Activated T-cell treated with anti-CD3 and anti-CD28 coated beads for 24 hours (primary cell): Measurements from ENCODE around the gene DUS3L.

ENCODE experiments used
- DNase-seq: peaks from one replicate; pipeline ENCODE4 v3.0.0-alpha.2; 2020; ENCODE audit warnings: low read depth

The DUS3L gene, protein sequence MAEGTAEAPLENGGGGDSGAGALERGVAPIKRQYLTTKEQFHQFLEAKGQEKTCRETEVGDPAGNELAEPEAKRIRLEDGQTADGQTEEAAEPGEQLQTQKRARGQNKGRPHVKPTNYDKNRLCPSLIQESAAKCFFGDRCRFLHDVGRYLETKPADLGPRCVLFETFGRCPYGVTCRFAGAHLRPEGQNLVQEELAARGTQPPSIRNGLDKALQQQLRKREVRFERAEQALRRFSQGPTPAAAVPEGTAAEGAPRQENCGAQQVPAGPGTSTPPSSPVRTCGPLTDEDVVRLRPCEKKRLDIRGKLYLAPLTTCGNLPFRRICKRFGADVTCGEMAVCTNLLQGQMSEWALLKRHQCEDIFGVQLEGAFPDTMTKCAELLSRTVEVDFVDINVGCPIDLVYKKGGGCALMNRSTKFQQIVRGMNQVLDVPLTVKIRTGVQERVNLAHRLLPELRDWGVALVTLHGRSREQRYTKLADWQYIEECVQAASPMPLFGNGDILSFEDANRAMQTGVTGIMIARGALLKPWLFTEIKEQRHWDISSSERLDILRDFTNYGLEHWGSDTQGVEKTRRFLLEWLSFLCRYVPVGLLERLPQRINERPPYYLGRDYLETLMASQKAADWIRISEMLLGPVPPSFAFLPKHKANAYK

DNA sequence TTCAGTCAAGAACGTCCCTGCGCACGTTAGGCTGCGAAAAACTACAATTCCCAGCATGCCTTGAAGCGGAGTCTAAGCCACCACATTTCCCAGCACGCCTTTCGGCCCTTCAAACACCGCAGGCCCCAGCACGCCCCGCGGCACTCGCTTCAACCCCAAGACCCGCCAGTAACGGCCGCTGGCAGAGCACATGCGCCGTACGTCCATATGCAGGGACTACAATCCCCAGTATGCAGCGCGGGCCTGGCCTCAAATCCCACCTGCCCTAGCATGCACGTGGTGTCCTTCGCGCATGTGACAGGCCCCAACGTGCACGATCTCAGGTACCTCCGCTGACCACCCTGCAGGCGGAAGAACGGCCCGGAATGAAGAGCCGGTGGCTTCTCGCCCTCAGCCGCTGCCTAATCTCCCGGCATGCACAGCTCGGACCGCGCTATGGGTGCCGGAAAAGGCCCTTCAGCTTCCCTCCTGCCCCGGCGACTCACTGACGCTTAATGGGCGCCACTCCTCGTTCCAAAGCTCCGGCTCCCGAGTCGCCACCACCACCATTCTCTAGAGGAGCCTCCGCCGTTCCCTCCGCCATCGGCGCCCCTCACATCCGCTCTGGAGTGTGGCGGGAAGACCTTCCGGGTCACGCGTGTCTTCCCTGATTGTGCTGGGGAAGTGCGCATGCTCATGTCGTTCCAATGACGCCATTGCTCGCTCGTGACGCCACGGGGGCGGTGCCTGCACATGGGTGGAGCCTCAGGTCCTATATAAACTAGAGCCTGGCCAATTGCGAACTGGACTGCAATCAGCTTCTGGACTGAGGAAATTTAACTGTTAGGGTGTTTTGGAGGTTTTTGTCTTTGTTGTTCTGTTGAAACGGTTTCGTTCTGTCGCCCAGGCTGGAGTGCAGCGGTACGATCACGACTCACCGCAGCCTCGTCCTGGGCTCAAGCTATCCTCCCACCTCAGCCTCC lies at the start of gene DUS3L:
Gene DUS3L, minus strand, starts transcription at position 605 of the 962 bp plus-strand sequence. Its CDS starts 22 bp downstream, at position 583.
- DNase-seq, result peak; percentile 93

DNA sequence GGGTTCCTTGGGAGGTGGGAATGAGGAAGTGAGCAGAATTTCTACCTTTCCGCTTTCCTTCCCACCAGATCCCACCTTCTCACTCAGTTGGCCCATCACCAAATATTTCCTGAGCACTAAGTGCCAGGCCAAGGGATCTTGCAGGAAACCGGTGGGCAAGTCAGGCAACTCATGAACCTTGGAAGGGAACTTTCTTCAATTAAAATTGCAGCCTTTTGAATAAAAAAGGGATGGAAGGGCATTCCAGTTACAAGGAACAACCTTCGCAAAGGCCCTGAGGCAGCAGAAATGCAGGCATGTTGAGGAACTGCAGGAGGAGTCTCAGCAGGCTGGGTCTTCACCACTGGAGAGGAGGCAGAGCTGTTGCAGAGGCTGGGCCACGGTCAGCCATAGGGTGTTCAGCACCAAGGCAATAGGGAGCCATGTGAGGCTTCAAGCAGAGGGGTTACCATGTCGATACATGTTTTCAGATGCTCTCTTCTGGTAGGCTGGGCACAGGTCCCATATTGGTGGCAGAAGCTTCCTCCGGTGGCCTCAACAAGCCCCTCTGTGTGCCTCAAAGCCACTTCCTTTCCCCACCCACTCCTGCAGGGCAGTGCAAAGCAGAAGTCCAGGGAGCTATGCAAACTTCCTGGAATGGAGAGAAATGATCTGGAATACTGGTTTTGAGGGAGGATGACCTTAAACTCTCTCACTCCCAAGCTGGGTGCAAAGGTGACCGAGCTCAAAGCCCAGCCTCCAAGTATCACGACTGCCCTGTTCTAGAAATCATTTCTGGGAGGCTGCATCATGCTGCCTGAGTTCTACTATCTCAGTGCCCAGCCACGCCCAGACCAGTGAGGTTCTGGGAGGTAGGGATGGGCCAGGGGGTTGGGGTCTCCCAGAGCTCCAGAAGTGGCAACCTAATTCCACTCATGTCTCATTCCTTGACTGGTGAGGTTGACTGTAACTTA lies 48.4 kb upstream of the DUS3L start, which contains the start of gene FUT6:
Gene FUT6, minus strand, starts transcription at position 638 of the 953 bp plus-strand sequence. CDS start 7,135 bp downstream, outside the sequence.
- no peak for DNase-seq

DNA sequence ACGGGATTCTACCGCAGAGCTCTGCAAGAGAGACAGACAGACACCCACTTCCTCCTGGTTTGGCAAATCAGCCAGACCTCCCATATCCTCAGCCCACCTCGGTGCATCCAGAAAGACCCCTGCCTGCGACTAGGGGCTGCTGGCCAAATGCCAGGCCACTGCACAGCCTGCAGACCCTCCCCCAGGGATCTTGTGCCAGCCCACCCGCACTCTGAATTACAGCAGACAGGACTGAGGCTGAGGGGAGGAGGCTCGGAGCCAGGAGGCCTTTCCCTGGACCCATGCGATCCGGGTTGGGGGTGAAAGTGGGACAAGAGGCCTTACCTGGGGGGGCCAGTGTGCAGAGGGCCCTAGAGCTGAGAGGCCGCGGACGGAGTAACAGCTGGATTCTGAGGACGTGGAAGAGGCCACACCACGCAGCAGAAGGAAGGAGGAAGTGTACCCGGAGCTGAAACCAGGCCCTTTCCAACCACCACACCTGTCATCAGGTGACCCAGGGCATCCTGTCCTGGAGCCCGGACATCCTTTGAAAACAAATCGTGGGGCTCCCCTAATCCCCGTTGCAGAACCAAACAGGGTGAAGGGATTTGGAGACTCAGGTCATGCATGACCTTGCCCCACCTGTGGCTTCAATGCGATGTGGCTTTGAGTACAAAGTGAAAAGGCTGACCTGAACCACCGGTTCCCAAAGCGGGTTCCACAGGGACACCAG lies 47.5 kb upstream of the DUS3L start:
- no peak for DNase-seq

DNA sequence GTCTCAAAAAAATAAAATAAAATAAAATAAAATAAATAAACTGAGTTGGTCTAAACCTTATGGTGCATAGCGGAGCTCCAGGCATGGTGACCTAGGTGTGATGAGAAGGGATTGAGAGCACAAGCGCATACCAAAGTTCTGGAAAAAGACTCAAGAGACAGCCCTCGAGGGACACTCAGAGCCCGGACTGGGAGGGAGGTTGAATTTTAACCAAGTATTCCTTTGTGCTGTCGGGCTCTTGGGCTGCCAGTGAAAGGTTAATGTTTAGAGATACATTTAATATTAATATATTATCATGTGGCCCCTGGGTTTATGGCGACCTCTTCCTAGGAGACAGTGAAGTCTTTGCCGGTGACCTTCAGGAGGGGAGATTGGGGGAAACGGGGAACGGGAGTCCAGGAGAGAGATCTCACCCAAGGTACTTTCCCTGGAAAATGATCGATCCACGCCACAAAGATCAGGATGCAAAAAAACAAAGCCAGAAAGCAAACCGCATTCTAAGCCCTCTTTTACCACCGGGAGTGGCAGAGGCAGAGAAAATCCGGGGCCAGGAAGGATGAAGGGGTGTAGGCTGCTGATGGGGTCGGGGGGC lies 46.9 kb upstream of the DUS3L start:
- no peak for DNase-seq

DNA sequence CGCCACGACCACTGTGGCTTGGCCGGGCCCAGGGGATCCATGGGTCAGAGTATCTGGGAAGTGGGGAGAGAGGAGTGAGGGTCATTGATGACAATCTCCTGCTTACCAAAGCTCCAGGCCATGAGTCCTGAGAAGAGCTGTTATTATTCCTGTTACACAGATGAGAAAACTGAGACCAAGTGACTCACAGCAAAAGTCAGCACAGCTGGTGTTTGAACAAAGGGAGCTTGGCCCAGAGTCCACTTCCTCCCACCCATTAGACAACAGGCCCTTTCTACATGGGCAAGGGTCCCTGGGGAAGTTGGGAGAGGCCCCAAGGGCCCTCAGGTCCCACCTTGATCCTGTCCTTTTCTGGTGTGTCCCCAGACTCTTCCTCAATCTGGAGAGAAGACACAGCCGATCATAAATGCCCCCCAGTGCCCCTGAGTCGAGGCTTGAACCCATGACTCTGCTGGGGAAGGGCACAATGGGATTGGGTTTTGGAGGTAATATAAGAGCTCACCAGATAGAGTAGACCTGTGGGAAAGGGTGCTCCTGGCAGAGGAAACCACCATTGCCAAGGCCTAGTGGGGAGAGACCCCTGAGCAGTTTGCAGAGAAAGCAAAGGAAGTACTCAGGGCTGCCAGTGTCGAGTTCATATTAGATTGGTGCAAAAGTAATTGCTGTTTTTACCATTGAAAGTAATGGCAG lies 41.7 kb upstream of the DUS3L start:
- DNase-seq, result no peak

DNA sequence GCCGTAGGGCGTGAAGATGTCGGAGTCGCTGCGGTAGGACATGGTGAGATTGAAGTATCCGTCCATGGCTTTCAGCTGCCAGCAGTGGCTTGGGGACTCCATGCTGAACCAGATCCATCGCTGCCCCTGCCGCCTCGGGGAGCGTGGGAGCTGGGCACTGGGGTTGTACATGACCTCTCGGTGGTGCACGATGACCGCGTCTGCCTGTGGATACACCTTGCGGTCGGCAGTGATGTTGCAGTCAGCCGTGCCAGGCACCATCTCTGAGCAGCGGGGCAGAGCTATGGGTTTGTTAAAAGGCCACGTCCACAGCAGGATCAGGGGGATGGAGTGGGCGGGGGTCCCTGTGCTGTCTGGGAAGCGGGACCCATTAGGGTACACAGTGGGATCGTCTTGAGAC lies 41.1 kb upstream of the DUS3L start:
- DNase-seq, result no peak

DNA sequence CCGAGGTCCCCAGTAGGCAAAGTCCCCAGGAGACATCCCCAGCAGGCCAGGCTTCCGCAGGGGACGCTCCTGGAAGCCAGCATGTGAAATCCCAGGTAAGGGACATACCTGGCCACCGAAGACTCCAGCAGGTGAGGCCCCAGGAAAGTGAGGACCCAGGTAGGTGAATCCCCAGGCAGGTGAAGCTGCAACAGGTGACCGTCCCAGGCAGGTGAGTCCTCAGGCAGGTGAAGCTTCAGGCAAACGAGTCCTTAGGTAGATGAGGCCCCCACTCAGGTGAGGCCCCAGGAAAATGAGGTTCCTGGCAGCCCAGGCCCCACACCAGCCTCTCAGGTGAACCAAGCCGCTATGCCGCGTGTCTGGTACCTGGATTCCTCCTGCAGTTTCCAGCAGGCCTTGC lies 40.2 kb upstream of the DUS3L start:
- no peak for DNase-seq

DNA sequence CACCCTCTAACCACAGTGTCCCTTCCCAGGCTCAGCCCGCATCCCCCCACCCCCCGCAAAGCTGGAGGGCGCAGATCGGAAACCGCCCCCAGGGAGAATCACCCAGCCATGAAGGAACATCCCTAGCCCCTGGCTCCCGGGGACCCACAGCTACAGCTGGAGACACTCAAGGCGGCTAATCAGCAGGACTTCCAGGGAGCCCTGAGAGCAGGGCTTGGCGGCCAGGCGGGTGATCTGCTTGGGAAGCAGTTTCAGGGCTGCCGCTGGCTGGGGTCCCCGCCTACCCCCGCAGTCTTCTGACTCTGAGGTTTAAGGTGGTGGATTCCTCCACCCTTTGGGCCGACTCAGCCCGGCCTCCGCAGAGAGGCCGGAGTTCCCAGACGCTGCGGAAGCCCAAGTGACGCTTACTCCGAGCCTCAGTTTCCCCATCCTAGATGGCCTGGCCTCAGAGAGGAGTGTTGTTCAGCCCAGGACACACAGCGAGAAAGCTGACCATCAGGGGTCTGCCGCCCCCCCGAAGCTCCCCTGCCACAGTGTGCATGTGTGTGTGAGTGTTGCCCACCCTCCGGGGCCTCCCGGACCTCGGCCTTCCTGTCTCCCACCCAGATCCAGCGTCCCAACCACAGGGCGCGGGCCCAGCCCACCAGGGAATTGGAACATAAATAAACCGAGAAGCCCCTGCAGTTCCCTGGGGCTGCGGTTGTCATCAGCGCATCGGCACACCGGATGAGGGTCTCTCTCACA lies 38.8 kb upstream of the DUS3L start:
- DNase-seq, result no peak

DNA sequence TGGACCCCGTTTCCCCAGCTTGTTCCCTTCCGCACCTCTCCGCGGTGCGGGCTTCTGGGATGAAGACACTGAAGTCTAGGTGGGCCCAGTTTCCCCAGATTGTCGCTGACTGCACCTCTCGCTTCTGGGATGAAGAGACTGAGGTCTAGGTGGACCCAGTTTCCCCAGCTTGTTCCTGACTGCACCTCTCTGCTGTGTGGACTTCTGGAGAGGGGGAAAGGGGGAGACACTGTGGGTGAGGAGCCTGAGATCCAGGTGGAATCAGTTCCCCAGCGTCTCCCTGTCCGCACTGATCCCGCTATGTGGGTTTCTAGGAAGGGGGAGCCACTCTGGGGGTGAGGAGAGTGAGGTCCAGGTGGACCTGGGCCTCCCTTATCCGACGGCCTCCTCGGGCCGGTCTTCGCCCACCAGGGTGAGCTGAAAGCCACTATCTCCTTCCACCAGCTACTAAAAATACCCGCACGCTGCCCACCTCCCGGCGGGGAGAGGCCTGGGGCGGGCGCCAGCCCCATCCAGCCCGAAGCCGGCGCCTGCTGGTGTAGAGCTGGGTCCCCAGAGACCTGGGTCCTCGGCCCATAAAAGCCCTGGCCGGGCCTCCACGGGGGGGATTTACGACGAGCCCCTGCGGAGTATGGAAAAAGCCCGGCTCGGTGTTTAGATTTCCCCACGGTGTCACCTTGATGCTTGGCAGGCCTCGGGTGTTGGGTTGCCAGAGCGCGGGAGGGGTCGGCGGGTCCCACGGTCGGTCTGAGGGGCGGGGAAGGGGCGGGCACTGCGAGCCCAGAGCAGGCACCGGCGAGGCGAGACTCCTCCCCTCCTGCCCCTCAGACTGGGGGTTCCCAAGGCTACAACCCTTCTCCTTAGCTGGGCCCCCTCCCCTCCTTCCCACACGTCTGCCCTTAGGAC lies 38.0 kb upstream of the DUS3L start:
- peak; percentile 19 for DNase-seq

DNA sequence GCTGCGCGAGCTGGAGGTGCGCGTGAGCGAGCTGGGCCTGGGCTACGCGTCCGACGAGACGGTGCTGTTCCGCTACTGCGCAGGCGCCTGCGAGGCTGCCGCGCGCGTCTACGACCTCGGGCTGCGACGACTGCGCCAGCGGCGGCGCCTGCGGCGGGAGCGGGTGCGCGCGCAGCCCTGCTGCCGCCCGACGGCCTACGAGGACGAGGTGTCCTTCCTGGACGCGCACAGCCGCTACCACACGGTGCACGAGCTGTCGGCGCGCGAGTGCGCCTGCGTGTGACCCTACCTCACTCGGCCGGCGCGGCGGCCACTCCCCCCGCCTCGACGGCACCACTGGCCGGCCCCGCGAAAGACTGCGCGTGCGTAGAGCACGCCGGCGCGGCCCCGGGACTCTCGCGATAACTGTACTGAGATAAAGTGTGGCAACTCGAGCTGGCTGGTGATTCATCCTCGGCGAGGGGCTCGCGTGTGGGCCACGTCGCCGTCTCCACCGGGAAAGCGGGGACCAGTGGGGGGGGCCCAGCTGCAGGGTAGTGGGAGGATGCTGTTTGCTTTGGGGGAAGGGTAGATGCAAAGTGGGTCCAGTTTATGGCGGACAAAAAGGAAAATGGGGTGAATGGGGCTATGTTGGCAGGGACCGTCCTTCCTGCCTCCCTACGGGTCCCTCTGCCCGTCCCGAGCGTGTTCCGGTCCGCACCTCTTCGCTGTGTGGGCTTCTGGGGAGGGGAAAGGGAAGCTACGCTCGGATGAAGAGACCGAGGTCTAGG lies 37.1 kb upstream of the DUS3L start:
- DNase-seq, result peak; percentile 95

DNA sequence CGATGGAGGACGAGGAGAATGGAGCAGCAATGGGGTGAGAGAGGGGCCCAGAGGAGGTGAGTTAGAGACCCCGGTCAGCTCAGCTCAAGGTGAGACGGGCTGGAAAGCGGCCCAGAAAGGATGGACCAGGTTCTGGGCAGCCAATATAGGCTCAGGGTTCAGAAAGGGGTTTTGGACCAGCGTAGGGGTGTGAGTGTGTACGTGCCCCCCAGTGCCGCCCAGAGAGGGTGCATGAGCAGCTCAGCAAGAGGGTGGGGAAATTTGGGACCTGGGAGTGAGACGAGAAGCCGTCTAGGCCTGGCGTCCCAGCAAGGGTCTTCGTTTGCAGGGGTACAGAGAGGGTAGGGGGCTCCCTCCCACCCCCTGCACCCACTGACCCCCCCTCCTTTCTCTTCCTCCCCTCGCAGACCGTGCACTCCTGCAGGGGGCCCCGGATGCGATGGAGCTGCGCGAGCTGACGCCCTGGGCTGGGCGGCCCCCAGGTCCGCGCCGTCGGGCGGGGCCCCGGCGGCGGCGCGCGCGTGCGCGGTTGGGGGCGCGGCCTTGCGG lies 36.5 kb upstream of the DUS3L start:
- DNase-seq, result no peak

DNA sequence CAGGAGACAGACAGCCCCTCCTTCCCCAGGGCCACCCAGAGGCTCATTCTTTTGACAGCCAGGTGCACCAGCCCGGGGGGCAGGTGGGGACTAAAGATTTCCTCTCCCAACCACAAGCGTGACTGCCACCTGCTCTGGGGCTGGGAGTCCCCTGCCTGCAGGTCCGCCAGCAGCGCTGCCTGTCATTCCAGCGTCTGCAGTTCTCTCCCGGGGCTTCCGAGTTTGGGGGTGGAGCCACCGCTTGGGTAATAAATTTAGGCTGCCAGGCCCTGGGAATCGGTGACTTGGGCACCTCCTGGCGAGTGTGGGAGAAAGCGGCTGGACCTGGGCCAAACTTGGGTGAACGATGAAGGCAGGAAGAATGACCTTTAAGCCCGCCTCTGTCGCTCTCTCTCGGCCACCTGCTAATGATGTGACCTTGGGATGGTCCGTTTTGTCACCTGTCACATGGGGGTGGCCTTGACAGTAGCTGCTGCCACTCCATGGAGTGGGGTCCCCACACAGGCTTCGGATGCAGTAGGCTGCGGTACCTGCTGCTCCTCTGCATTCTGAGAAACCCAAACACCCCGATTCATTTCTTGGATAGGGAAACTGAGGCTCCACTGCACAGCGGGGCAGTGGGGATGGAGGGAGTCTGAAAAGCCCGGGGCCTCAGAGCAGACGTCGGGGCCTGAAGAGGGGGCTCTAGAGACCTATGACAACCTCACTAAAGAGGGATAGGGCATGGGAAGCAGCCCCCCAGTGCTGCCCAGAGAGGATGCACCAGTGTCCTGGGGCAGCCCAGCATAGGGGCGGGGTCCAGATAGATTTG lies 35.8 kb upstream of the DUS3L start:
- DNase-seq, result no peak

DNA sequence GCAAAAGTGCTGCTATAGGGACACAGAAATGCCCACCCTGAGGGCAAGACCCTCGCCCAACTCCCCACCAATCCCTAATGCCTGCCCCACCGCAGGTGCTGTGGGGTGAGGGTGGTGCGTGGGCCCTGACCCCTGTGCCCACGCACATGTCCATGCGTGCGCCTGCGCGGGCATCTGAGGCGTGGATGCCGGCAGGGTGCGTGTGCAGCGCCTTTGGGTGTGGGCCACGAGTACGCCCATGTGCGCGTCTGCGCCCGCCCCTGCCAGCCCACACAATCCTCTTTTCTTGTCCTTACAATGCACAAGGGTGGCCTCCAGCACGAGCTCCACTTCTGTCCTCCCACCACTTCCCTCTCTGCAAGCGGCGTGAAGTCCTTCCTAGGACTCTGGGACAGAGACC lies 34.2 kb upstream of the DUS3L start:
- no peak for DNase-seq

DNA sequence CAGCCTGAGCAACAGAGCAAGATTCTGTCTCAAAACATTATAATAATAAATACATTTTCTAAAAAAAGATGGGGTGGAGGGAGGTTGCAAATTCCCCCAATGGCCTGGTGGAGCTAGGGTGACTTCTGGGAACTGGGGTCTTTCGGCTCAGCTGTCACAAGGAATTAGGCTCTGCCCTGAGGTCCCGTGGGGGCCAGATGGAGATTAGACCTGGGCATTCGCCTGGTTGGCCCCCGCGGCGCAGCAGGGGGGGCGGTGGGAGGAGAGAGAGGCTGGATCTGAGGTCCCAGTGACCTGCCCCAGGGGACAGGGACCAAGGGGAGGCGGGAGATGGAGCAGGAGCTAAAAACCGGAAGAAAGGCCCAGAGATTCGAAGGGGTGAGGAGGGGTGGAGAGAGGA lies 33.8 kb upstream of the DUS3L start:
- DNase-seq, result no peak

DNA sequence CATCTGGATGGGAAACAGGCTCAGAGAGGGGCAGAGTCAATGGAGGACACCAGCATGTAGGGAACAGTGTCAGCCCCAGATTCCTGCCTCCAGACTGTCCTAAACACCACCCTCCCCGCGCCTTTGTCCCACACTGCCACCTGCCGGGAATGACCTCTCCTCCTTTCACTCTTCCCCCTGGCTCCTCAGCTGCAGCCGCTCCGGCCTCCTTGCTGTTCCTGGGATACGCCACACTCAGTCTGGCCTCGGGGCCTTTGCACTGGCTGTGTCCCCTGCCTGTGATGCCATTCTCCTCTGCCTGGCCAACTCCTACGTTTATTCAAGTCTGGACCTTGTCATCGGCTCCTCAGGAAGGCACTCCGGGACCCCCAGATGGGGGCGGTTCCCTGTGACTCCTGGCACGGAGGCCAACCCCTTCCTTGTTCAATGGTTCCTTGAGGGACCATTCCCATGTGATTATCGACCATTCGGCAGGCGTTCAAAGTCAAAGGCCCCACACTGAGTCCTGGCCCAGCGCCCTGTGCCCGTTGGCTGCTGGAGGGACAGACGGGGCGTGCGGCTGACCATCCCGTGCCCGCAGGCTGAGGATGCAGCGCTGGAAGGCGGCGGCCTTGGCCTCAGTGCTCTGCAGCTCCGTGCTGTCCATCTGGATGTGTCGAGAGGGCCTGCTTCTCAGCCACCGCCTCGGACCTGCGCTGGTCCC lies 32.8 kb upstream of the DUS3L start:
- no peak for DNase-seq
